Nasal cavity respiratory epithelium epithelial cell of viscerocranial mucosa (primary cell): ENCODE measurements around the gene ZNF583. TPM values are rescaled to one million over a fixed set of nuclear protein-coding genes. Genes with fewer than 3 reads are reported as not detected.

Source experiments
- total RNA-seq: library from RNA; depleted of rRNA; stranded (reverse); fragments of >200 nt; gene quantifications from 2 replicates; pipeline ENCODE4 v1.2.3, GENCODE V29; 2014

The ZNF583 gene
- total RNA-seq, result 6.8 and 8.0 TPM in 2 replicates

GRCh38 chr19:56403764-56404704 is at the start of gene ZNF583:
Gene ZNF583, plus strand, starts transcription at chr19:56404332. Its CDS starts 2,783 bp downstream, at chr19:56407115.

GRCh38 chr19:56393119-56394012 is 10.8 kb upstream of the ZNF583 start, which contains the start of gene ZNF582:
Gene ZNF582, minus strand, starts transcription at chr19:56393534. Its CDS starts 1,782 bp downstream, at chr19:56391752.

Other genes with a start within 250 kb of the ZNF583 start
- not detected in 2 replicates for gene GALP, start 228.3 kb upstream of the ZNF583 start, total RNA-seq
- not detected in 2 replicates for gene ZSCAN5B, start 206.5 kb upstream of the ZNF583 start, total RNA-seq
- not detected in 2 replicates for gene ZSCAN5C, start 202.1 kb upstream of the ZNF583 start, total RNA-seq
- 0.36 TPM in 1 of 2 replicates, not detected in the other for gene EDDM13, start 131.6 kb upstream of the ZNF583 start, total RNA-seq
- 5.1 and 5.7 TPM in 2 replicates for gene ZSCAN5A, start 89.5 kb upstream of the ZNF583 start, total RNA-seq
- gene ZNF582, start 10.8 kb upstream of the ZNF583 start, total RNA-seq, result 2.4 and 3.8 TPM in 2 replicates
- gene ZNF667, start 73.0 kb downstream of the ZNF583 start, total RNA-seq, result 2.7 and 11.0 TPM in 2 replicates
- 1.7 and 9.4 TPM in 2 replicates for gene ZNF471, start 103.5 kb downstream of the ZNF583 start, total RNA-seq
- 8.2 and 11.9 TPM in 2 replicates for gene ZFP28, start 134.6 kb downstream of the ZNF583 start, total RNA-seq
- 3.4 and 10.5 TPM in 2 replicates for gene ZNF470, start 163.1 kb downstream of the ZNF583 start, total RNA-seq
- gene ZNF71, start 191.0 kb downstream of the ZNF583 start, total RNA-seq, result 4.4 and 13.0 TPM in 2 replicates
- 0.21 and 0.34 TPM in 2 replicates for gene SMIM17, start 238.8 kb downstream of the ZNF583 start, total RNA-seq